CD14-positive monocyte (primary cell): ENCODE data around the gene AIG1. TPM values are rescaled to one million over a fixed set of nuclear protein-coding genes. Genes with fewer than 3 reads are reported as not detected.
"Not testable (repeated sequence)": the region's sequence is repeated elsewhere in the genome, so short reads cannot be mapped to it uniquely, and the experiment has no call there.

Source experiments
- DNase-seq, 3 donors: peaks; one replicate each; pipeline ENCODE4 v3.0.0-alpha.2; 2011 to 2022
- H2AFZ ChIP-seq: 2 replicates; pipeline ENCODE4 v1.6.0; 2012; ENCODE audit warnings: mild to moderate bottlenecking, low read depth, low read length, inconsistent platforms; ENCODE audit not compliant: insufficient read depth, poor library complexity, severe bottlenecking
- H3K27ac ChIP-seq, 2 donors: 1 replicate in 1 of 2; 2 replicates in 1 of 2; pipeline ENCODE4 v1.5.1; 2012 to 2013; ENCODE audit warnings: low read length in 2 of 2, control low read depth in 1 of 2, inconsistent platforms in 1 of 2, low read depth in 1 of 2, mild to moderate bottlenecking in 1 of 2
- H3K27me3 ChIP-seq, 2 donors: one replicate each; pipeline versions ENCODE4 v1.6.0 to v1.6.1; 2011 to 2013; ENCODE audit warnings: low read length in 2 of 2; ENCODE audit not compliant: control insufficient read depth in 2 of 2, insufficient read depth in 2 of 2
- H3K36me3 ChIP-seq, 2 donors: replicated peaks in 1 of 2; 1 replicate in 1 of 2; 2 replicates in 1 of 2; pipeline versions ENCODE4 v1.5.1 to v1.6.1; 2012 to 2013; ENCODE audit warnings: low read length in 2 of 2, control low read depth in 1 of 2, inconsistent platforms in 1 of 2, mild to moderate bottlenecking in 1 of 2; ENCODE audit not compliant: insufficient read depth in 2 of 2, control insufficient read depth in 1 of 2
- H3K4me1 ChIP-seq, 2 donors: 1 replicate in 1 of 2; 2 replicates in 1 of 2; pipeline versions ENCODE4 v1.5.1 to v1.6.1; 2012 to 2013; ENCODE audit warnings: low read length in 2 of 2, control low read depth in 1 of 2, inconsistent platforms in 1 of 2, mild to moderate bottlenecking in 1 of 2, moderate library complexity in 1 of 2; ENCODE audit not compliant: insufficient read depth in 2 of 2, control insufficient read depth in 1 of 2
- H3K4me2 ChIP-seq: replicated peaks from 2 replicates; pipeline ENCODE3; 2012; ENCODE audit warnings: low read length, moderate library complexity, mild to moderate bottlenecking; ENCODE audit not compliant: poor library complexity, severe bottlenecking; ENCODE audit errors: extremely low read depth
- H3K4me3 ChIP-seq, 3 experiments: fragments of 200-600 bp in 1 of 3; sonication (generic) in 1 of 3; replicated peaks in 1 of 3; 1 replicate in 2 of 3; 2 replicates in 1 of 3; pipeline ENCODE4 v1.5.1; 2011 to 2013; ENCODE audit warnings: low read length in 3 of 3, mild to moderate bottlenecking in 3 of 3, control low read depth in 2 of 3, low read depth in 2 of 3, inconsistent platforms in 1 of 3, moderate library complexity in 1 of 3
- H3K79me2 ChIP-seq: 2 replicates; pipeline ENCODE4 v1.6.0; 2012; ENCODE audit warnings: mild to moderate bottlenecking, control low read depth, inconsistent platforms, low read length, moderate library complexity; ENCODE audit not compliant: insufficient read depth
- H3K9ac ChIP-seq: 2 replicates; pipeline ENCODE4 v1.6.0; 2017; ENCODE audit warnings: low read length, mild to moderate bottlenecking; ENCODE audit not compliant: insufficient read depth, poor library complexity, severe bottlenecking
- H3K9me3 ChIP-seq, 2 donors: replicated peaks in 1 of 2; 1 replicate in 1 of 2; 2 replicates in 1 of 2; pipeline versions ENCODE4 v1.5.1 to v1.6.1; 2012 to 2013; ENCODE audit warnings: low read length in 2 of 2, control low read depth in 1 of 2; ENCODE audit not compliant: control insufficient read depth in 1 of 2, insufficient read depth in 1 of 2
- H4K20me1 ChIP-seq: 2 replicates; pipeline ENCODE4 v1.6.0; 2012; ENCODE audit warnings: mild to moderate bottlenecking, low read length, control low read depth, moderate library complexity; ENCODE audit not compliant: insufficient read depth
- H3K27ac Mint-ChIP-seq, 7 donors: one replicate each; pipeline ENCODE4 v1.8.0; 2020; ENCODE audit warnings: mild to moderate bottlenecking in 7 of 7, mixed read lengths in 7 of 7, moderate library complexity in 6 of 7, inconsistent platforms in 2 of 7
- H3K27me3 Mint-ChIP-seq, 3 donors: one replicate each; pipeline ENCODE4 v1.8.0; 2021 to 2022; ENCODE audit warnings: low read depth in 3 of 3, mild to moderate bottlenecking in 3 of 3, mixed read lengths in 3 of 3, moderate library complexity in 3 of 3, inconsistent platforms in 1 of 3
- H3K36me3 Mint-ChIP-seq, 2 donors: one replicate each; pipeline ENCODE4 v1.8.0; 2020; ENCODE audit warnings: mixed read lengths in 2 of 2, inconsistent platforms in 1 of 2, mild to moderate bottlenecking in 1 of 2
- H3K4me1 Mint-ChIP-seq: one replicate; pipeline ENCODE4 v1.8.0; 2020; ENCODE audit warnings: mild to moderate bottlenecking, mixed read lengths
- H3K4me3 Mint-ChIP-seq, 2 donors: one replicate each; pipeline ENCODE4 v1.8.0; 2020; ENCODE audit warnings: mild to moderate bottlenecking in 2 of 2, mixed read lengths in 2 of 2, moderate library complexity in 1 of 2
- H3K9me3 Mint-ChIP-seq, 7 donors: one replicate each; pipeline ENCODE4 v1.8.0; 2020 to 2022; ENCODE audit warnings: mixed read lengths in 7 of 7, mild to moderate bottlenecking in 6 of 7, moderate library complexity in 6 of 7, inconsistent platforms in 2 of 7
- WGBS: methylation state at CpG from one replicate; pipeline ENCODE4 v1.1.5; 2013; ENCODE audit warnings: missing lambda C conversion rate; ENCODE audit not compliant: insufficient coverage; 5-methylcytosine and 5-hydroxymethylcytosine counted together
- intact Hi-C, 2 donors: fragments of 100-400 bp; cut with micrococcal nuclease; formaldehyde crosslinking; loops; one replicate each; pipeline versions ENCODE4 v1.15.0 to v1.15.1; 2023
- polyA plus RNA-seq, 3 donors: library from polyadenylated mRNA; depleted of rRNA in 1 of 3; unstranded in 2 of 3; stranded (reverse) in 1 of 3; fragments of 300-500 nt in 2 of 3; fragments of >200 nt in 1 of 3; fragmentation: Illumina TruSeq in 2 of 3; gene quantifications; 1 replicate in 2 of 3; 2 replicates in 1 of 3; pipeline ENCODE4 v1.2.3, GENCODE V29; 2012 to 2021
- TF ChIP-seq, protein P1 (sequence below): fragments of 200-600 bp; IDR thresholded peaks from one replicate; pipeline ENCODE4 v1.8.0; 2022; ENCODE audit warnings: antibody characterized with exemption, mild to moderate bottlenecking

The AIG1 gene
- polyA plus RNA-seq, 3 donors = 6.7 to 7.6 (median 6.8) TPM

DNA sequence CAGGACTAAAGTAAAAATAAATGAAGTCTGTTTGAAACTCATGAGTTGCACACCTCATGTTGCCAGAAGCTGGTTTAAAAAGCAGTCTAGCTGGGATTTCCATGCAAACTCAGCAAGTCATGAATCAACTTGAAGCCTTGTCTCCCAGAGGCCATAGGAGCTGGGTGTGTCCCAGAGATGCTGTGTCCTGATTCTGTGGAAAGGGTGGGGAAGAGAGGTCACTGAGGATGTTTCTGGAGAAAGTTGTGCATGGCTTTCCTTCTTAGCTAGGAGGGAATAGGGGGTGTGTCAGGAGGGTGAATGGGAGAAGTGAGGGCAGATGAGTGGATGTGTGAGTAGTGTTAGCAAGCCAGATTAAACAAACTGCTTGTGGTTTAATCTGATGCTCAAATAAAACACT lies 278.5 kb downstream of the AIG1 start:
- H3K36me3 Mint-ChIP-seq = no peaks in the 10 kb centered on the region
- Histone ChIP-seq H3K9me3 (peaks cover 0 to 6% of the 10 kb centered on the region in 2 donors), H3K4me2 (no peak overlapping the region), H3K9ac (no peak overlapping the region), H4K20me1 (no peaks in the 10 kb centered on the region), H3K4me3 (no peak overlapping the region), H2AFZ (no peak overlapping the region), H3K36me3 (no peaks in the 10 kb centered on the region), H3K27me3 (no peaks in the 10 kb centered on the region), H3K27ac (no peak overlapping the region), H3K4me1 (no peaks in the 10 kb centered on the region), H3K79me2 (no peaks in the 10 kb centered on the region)
- TF ChIP-seq, protein P1, sequence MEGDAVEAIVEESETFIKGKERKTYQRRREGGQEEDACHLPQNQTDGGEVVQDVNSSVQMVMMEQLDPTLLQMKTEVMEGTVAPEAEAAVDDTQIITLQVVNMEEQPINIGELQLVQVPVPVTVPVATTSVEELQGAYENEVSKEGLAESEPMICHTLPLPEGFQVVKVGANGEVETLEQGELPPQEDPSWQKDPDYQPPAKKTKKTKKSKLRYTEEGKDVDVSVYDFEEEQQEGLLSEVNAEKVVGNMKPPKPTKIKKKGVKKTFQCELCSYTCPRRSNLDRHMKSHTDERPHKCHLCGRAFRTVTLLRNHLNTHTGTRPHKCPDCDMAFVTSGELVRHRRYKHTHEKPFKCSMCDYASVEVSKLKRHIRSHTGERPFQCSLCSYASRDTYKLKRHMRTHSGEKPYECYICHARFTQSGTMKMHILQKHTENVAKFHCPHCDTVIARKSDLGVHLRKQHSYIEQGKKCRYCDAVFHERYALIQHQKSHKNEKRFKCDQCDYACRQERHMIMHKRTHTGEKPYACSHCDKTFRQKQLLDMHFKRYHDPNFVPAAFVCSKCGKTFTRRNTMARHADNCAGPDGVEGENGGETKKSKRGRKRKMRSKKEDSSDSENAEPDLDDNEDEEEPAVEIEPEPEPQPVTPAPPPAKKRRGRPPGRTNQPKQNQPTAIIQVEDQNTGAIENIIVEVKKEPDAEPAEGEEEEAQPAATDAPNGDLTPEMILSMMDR = no peak
- intact Hi-C loops = no loop called here
- H3K4me1 Mint-ChIP-seq = no peaks in the 10 kb centered on the region
- DNase-seq = no peak
- H3K4me3 Mint-ChIP-seq = no peak overlapping the region
- no peak overlapping the region for H3K27ac Mint-ChIP-seq
- H3K9me3 Mint-ChIP-seq = peaks cover 2 to 14% (median 6%) of the 10 kb centered on the region in 7 donors
- peaks cover 0 to 3% (median 0%) of the 10 kb centered on the region in 3 donors for H3K27me3 Mint-ChIP-seq

DNA sequence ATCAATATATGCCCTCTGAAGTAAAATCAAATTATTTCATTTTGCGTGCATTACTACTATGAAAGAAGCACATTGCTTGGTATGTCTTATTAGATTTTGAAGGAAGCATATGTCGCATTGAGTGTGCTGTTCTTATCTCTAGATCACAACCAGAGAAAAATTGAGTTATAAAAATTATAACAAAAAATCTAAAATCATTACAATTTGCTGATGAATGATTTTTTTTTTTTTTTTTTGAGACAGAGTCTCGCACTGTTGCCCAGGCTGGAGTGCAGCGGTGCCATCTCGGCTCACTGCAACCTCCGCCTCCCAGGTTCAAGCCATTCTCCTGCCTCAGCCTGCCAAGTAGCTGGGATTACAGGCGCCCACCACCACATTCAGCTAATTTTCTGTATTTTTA lies 284.8 kb downstream of the AIG1 start:
- H3K4me3 Mint-ChIP-seq, H3K9ac ChIP-seq, H3K27ac Mint-ChIP-seq, H4K20me1 ChIP-seq, H3K9me3 Mint-ChIP-seq, DNase-seq, H3K4me1 ChIP-seq, H3K27me3 ChIP-seq, H3K4me1 Mint-ChIP-seq, H3K27ac ChIP-seq, H3K36me3 ChIP-seq, H3K79me2 ChIP-seq, H3K36me3 Mint-ChIP-seq, H3K27me3 Mint-ChIP-seq, H3K4me2 ChIP-seq, intact Hi-C loops, H3K4me3 ChIP-seq, H3K9me3 ChIP-seq, H2AFZ ChIP-seq: not testable (repeated sequence)
- WGBS = no CpG with 5 or more reads among the region's 7 CpGs
